ENCODE measurements around the gene TTC24. TPM values are rescaled to one million over a fixed set of nuclear protein-coding genes. Genes with fewer than 3 reads are reported as not detected.

TTC24 gene
- total and polyA plus RNA-seq, 10 of the 15 experiments (the other 5 are each of a cell fraction or from before 2014, with no cell fraction given): 0.05 to 6.4 (median 2.9) TPM; not detected in 1

GRCh38 chr1:156571919-156572662 lies 7.4 kb upstream of the TTC24 start, which contains the start of gene IQGAP3 (continued):
- TF ChIP-seq E4F1 (IDR thresholded peaks at IDR 0.05; ENCODE audit: borderline replicate concordance, partially characterized antibody) (no peak), IKZF1 (conservative IDR thresholded peaks at IDR 0.05) (peak; percentile 73), BACH1 (IDR thresholded peaks at IDR 0.05; ENCODE audit: borderline replicate concordance) (no peak), ZNF592 (IDR thresholded peaks at IDR 0.05) (no peak), ASH2L (IDR thresholded peaks at IDR 0.05; ENCODE audit: borderline replicate concordance, low read depth) (no peak), ZBTB11 (CRISPR knock-in tag; IDR thresholded peaks at IDR 0.05) (no peak), HSF1 (IDR thresholded peaks at IDR 0.05; ENCODE audit: low read depth, low read length) (no peak), JUNB (IDR thresholded peaks at IDR 0.05) (no peak), HCFC1 (IDR thresholded peaks at IDR 0.05; ENCODE audit: low read length) (peak; percentile 90), NKRF (conservative IDR thresholded peaks at IDR 0.05) (peak; percentile 100), NFYA (IDR thresholded peaks at IDR 0.05; ENCODE audit: borderline replicate concordance, low read depth, low read length) (no peak), POLR2A (IDR thresholded peaks at IDR 0.05; ENCODE audit: low read depth, low read length) (no peak), RAD21 (IDR thresholded peaks at IDR 0.05; ENCODE audit: insufficient read depth, low read depth, low read length) (no peak), GATAD2B (conservative IDR thresholded peaks at IDR 0.05; ENCODE audit: low read depth) (no peak), HDAC6 (IDR thresholded peaks at IDR 0.05; ENCODE audit: unreplicated experiment) (no peak), ZNF622 (IDR thresholded peaks at IDR 0.05) (no peak)

All from GM12878 (cell line).